Middle frontal gyrus (tissue), 1 donor: ENCODE data around the gene KIAA2012.

ENCODE experiments used
- DNase-seq: peaks from one replicate; pipeline ENCODE4 v3.0.0-alpha.2; 2015; ENCODE audit warnings: low spot score; ENCODE audit errors: extremely low spot score

The KIAA2012 gene

DNA sequence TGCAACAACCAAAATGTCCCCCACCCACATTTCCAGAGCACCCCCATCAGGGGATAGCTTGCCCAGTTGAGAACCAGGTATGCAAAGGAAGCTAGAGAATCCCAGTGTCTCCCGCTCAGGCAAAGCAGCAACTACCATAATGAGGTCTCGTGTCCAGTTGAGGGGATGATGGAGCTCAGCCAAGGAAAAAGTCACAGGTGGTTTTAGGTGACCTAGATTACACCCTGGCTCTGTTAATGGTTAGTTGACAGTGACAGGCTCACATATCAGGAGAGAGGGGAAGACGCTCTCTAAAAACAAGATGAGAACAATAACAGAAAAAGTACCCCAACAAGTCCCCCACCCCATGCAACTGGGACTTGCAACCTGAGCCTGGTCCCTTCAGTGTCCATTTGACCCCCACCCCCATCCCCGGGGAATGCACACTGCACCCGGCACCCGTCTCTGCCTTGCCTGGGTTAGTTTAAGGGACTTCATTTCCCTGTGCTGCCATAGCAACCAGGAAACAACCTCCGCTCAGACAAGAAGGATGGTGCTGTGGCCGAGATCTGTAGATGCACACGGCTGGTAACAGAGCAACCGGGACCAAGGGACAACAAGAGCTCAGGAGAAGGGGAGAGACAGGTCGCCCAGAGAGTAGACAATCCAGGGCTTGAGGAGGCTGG is at the start of gene KIAA2012:
TSS of gene KIAA2012 (plus strand) at position 519 of the 665 bp plus-strand sequence. CDS start 373 bp downstream, outside the sequence.
- DNase-seq, result no peak

DNA sequence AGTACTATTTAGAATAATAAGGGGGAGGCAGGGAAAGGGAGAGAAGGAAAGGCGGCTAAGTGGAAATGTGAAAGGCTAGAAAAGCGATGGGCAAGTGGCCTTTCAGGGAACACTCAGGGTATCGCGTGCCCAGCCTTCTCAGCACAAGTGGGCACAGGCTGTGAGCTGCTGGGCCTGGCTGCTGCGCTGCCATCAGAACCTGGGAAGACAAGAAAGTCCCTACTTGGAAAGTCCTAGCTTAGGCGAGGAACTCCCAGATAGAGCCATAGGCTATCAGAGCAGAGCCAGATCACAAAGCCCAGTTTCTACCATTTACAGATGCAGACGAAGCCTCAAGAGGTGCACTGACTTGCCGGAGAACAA is 49.2 kb upstream of the KIAA2012 start:
- no peak for DNase-seq

DNA sequence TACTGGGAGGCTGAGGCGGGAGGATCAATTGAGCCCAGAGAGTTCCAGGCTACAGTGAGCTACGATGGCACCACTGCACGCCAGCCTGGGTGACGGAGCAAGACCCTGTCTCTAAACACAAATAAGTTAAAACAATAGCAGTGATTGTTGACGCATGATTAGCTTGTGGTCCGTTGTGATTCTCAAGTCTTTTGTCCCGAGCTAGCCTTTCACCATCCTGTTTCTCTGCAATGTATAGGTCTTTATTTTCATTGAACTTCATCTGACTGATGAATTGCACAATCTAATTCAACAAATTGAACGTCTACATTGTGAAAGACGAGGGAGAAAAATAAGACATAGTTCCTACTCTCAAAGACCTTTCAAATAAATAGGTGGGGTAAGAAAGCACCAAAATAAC is 48.2 kb upstream of the KIAA2012 start:
- no peak for DNase-seq

DNA sequence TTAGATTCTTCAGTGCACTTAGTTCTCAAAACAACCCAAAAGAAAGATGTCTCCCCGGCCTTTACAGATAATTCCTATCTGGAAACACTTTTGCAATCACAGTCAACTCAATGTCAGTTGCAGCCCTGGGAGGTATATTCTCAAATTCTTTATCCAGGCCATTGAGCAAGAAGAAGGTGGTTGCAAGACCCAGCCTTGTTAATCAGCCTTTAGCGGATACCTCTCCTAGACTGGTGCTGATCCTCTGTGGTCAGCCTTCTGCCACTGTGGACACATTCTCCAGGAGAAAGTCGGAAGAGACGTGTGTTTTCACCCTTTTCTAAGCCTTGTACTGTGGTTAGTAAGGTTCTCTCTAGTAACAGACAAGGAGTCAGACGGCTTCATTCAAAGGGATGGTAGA is 47.2 kb upstream of the KIAA2012 start:
- DNase-seq, result no peak

DNA sequence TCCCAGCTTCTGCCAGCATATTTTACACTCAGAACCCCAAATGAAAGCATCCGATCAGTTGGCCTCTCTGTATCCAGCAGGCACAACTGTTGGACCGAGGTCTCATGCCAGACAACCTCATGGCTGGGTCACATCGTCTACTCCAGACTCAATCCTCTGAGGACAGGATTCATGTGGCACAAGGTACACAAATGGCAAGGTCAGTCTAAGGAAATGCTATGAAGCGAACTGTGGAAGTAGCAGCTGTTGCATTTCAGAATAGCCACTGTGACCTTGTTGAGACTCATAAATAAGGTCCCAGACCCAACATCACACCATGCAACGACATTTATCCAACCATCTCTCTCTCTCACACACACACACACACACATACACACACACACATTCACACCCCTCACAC is 46.5 kb upstream of the KIAA2012 start:
- no peak for DNase-seq

DNA sequence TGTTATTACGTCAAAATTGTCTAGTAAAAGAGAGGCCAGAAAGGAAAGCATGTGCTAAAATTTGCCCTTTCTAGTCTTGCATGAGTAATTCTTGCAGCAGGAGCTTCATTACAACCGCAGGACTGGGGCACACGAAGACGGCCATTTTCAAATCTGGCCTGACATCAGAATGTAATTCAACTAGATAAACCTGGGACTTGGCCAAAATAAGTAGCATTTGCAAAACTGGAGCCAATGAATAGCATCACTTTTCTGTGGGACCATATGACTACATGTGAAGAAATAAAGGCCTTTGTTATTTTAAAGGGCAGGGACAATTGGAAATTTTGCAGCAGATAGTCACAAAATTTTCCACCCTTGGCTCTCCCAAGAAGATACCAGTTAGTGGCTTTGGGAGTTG is 42.4 kb upstream of the KIAA2012 start:
- DNase-seq, result no peak

DNA sequence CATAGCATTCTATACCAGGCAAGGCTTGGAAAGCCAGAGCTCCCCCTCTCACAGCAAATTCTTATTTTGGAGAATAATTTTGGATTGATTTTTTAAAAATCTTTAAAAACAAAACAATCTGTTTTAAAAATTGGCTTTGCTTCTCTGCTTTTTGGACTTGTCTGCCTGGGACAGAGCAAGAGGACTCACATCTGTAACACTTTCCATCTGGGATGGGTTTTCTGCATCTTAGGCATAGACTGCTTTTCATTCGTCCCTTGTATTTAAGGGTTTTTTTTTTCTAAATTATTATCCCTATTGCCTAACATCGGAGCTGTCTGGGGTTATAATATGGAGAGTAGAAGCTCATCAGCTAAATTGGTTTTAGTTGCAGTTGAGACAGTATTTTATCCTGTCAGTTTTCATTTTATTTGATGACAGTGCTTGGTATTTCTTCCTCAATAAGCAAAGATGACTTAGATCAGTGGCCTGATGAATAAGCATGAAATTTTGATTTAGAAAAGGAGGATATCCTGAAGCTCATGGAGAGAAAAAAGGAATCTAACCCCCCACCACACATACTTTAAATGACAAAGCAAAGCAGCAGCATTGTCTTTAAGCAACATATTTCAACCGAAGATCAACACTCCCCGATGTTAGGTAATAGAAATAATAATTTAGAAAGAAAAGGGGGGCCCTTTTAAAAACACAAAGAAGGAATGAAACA is 41.7 kb upstream of the KIAA2012 start:
- DNase-seq, result no peak

DNA sequence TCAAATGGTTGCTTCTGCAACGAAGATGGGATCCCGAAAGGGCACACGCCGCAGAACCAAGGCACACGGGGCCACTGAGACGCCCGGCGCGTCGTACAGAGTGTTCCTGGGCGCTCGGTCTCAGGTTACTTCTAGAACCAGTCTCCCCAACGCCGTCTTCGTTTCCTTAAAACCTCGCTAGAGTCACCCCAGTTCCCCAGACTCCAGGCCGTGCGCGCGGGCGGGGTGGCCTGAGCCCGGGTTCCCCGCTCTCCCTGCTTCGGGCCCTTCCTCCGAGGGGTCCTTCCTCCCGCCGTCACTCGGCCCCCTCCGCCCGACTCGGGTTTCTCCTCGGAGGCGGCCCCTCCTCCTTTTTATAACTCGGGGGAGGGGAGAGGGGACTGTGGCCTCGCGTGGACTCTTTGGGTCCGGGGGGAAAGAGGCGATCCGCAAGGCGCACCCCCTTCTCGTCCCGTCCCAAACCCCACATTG is 40.2 kb upstream of the KIAA2012 start:
- no peak for DNase-seq

DNA sequence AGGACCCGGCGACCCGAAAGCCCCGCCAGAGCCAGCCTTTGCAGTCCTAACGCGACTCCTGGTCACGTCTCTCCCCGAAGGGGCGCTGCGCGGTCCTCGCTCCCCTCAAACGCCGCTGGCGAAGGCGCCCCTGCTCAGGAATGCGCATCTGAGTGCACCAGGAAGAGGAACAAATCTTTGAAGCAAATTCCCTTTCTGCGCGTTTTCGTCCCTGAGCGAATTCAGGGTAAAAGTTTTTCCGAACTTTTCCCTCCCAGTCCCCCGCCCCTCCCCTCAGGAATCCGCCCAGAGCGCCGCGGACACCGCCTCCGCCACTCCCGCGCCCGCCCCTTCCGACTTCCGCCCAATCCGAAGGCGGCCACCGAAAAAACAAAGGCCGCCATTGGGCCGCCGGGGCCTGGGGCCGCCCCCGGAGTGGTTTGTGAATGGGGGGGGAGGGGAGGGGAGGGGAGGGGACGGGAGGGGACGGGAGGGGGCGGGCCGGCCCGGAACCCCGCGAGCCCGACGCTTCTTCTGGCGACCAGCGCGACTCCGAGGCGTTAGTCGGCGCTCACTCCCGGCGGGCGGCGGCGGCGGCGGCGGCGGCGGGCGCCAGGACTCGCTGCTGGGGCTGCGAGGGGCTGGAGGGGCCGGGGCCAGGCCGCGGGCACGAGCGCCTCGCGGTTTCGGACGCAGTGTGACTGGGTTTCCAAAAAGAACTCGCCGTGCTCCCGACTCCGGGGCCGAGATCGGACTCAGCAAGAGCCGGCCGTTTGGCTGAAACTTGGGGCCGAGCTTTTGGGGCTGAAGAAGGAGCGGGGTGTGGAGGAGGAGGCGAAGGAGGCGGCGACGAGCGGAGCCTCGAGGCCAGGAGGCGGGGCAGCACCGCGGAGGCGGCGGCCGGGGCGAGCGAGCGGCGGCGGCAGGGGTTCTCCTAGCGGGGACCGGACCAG is 39.5 kb upstream of the KIAA2012 start, which contains the start of gene FZD7:
TSS of gene FZD7 (plus strand) at position 539 of the 932 bp plus-strand sequence. CDS start 793 bp downstream, outside the sequence.
- peak; percentile 33 for DNase-seq

DNA sequence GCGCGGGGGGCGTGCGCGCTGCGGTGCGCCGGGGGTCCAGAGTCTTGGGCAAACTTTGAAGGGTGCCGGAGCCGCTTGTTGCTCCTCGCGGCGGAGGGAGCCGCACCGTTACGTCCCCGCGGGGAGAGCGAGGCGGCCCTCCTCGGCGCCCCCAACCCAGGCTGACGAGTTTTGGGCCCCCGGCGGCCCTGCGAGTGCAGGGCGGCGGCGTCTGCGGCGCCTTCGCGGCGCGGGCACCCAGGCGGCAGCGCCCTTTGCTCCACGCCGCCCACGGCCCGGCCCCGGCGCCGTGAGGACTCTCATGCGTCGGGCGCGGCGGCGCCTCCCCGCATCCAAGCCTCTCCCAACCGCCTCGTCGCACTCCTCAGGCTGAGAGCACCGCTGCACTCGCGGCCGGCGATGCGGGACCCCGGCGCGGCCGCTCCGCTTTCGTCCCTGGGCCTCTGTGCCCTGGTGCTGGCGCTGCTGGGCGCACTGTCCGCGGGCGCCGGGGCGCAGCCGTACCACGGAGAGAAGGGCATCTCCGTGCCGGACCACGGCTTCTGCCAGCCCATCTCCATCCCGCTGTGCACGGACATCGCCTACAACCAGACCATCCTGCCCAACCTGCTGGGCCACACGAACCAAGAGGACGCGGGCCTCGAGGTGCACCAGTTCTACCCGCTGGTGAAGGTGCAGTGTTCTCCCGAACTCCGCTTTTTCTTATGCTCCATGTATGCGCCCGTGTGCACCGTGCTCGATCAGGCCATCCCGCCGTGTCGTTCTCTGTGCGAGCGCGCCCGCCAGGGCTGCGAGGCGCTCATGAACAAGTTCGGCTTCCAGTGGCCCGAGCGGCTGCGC is 38.6 kb upstream of the KIAA2012 start:
- DNase-seq, result no peak

DNA sequence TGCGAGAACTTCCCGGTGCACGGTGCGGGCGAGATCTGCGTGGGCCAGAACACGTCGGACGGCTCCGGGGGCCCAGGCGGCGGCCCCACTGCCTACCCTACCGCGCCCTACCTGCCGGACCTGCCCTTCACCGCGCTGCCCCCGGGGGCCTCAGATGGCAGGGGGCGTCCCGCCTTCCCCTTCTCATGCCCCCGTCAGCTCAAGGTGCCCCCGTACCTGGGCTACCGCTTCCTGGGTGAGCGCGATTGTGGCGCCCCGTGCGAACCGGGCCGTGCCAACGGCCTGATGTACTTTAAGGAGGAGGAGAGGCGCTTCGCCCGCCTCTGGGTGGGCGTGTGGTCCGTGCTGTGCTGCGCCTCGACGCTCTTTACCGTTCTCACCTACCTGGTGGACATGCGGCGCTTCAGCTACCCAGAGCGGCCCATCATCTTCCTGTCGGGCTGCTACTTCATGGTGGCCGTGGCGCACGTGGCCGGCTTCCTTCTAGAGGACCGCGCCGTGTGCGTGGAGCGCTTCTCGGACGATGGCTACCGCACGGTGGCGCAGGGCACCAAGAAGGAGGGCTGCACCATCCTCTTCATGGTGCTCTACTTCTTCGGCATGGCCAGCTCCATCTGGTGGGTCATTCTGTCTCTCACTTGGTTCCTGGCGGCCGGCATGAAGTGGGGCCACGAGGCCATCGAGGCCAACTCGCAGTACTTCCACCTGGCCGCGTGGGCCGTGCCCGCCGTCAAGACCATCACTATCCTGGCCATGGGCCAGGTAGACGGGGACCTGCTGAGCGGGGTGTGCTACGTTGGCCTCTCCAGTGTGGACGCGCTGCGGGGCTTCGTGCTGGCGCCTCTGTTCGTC is 37.7 kb upstream of the KIAA2012 start:
- DNase-seq, result no peak

DNA sequence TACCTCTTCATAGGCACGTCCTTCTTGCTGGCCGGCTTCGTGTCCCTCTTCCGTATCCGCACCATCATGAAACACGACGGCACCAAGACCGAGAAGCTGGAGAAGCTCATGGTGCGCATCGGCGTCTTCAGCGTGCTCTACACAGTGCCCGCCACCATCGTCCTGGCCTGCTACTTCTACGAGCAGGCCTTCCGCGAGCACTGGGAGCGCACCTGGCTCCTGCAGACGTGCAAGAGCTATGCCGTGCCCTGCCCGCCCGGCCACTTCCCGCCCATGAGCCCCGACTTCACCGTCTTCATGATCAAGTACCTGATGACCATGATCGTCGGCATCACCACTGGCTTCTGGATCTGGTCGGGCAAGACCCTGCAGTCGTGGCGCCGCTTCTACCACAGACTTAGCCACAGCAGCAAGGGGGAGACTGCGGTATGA is 37.1 kb upstream of the KIAA2012 start:
- no peak for DNase-seq

DNA sequence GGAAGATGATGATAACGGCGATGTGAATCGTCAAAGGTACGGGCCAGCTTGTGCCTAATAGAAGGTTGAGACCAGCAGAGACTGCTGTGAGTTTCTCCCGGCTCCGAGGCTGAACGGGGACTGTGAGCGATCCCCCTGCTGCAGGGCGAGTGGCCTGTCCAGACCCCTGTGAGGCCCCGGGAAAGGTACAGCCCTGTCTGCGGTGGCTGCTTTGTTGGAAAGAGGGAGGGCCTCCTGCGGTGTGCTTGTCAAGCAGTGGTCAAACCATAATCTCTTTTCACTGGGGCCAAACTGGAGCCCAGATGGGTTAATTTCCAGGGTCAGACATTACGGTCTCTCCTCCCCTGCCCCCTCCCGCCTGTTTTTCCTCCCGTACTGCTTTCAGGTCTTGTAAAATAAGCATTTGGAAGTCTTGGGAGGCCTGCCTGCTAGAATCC is 36.4 kb upstream of the KIAA2012 start:
- no peak for DNase-seq

DNA sequence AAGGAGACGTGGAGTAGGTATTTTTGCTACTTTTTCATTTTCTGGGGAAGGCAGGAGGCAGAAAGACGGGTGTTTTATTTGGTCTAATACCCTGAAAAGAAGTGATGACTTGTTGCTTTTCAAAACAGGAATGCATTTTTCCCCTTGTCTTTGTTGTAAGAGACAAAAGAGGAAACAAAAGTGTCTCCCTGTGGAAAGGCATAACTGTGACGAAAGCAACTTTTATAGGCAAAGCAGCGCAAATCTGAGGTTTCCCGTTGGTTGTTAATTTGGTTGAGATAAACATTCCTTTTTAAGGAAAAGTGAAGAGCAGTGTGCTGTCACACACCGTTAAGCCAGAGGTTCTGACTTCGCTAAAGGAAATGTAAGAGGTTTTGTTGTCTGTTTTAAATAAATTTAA is 36.0 kb upstream of the KIAA2012 start:
- DNase-seq, result no peak

DNA sequence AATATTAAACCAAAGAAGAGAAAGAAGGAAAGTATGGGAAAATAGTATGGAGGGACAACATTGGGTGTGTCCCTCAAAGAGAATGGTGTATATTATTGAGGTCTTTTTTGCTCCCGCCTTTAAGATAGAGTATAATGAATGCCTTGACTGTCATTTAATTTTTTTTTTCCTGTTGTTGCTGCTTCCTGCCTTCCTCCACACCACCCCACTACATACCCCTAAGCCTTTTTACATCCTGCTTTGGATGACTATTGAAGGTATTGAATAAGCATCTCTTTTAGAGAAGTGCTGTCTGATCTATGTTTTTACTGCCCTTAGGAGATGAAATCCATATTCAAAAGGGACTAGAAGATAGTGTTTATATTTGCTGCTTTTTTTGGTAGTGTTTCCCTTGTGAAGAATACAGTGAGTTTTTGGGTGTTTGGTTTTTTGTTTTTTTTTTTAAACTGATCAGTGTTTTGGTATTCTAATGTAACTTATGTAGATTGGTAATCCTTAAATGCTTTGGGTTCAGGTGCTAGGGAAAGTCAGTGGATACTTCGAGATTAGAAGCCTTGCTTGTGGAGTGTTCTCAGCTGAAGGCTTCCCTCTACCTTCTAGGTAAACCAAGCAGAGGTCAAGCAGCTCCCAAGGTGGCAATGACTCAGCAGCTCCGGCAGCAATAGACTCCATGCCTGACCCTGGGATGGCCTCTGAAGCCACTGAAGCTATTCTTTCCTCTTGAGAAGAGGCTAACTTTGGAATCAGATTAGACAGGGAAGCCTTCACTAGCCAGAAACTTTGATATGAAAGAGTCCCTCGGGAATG is 34.4 kb upstream of the KIAA2012 start:
- no peak for DNase-seq

DNA sequence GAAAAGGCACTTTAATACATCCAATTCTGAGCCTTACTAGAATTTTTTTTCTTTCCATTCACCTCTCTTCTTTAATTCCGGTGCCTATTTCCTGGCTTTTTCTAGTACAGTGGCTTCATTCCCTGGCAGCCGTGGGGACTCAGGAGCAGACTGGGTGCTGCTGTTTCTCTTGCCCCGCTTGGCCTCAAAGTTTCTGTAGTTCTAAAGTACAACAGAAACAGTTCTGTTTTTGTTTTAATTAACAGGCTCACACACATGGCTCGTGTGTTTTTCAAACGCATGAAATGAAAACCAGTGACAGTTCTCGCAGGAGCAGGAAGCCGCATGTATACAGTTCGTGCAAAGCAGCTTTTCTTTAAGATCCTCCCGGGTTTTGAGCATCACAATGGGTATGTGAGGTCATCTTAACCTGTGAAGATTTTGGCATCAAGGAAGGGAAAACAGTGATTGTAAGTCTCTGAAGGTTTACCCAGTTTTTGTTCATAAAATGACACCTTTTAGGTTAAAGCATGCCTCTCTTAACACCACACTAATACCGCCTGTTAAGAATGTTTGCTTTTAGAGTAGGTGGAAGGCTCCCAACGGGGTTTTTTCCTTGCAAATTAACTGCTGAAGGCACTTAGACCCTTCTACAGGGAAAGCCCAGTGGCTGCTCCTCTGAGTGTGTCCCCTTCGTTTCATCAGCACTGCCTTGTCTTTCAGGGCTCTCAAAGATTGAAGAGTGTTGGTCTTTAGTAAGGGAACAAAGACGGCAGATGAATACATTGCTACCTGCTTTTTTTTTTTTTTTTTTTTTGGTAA is 33.6 kb upstream of the KIAA2012 start:
- DNase-seq, result no peak

DNA sequence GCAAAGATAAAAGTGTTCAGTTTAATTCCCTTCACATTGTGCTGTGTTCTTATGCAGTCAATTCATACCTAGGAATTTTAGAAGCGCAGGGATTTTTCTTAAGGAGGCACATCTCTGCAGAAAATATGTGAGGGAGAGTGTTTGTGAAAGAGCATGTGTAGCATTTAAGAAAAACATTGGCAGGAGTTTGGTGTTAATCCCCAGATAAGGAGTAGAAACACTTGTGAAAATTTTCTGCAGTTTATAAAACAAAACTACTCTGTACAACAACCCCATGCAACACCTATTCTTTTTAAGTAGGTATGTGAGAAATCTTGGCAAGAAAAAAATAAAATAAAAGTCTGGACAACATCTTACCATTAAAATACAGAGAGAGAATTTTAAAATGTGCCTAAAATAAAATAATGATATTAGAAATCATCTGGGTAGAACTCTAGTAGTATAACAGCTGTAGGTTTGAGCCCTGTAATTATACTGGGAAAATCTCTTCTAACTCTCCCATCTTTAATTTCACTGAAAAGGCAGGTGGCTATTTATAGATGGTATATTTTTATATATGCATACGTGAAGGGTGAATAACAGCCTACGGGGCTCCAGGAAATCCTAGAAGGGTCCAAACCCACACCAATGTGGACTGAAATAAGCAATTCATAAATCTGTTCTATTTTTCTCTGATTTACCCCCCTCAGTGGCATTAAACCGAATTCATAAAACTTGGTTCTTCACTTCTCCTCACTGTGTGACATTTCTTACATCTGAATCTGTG is 32.8 kb upstream of the KIAA2012 start:
- no peak for DNase-seq
